HepG2 (cell line): ENCODE data around the gene LAG3. TPM values are rescaled to one million over a fixed set of nuclear protein-coding genes. Genes with fewer than 3 reads are reported as not detected.

Experiments
- ARID2 ChIP-seq: sonication (generic); formaldehyde crosslinking; IDR thresholded peaks from 2 replicates; pipeline ENCODE4 v1.8.1; 2022; ENCODE audit warnings: mild to moderate bottlenecking, missing genetic modification reagents, borderline replicate concordance
- ELF4 ChIP-seq: sonication (generic); formaldehyde crosslinking; IDR thresholded peaks from 2 replicates; pipeline ENCODE4 v1.5.0; 2020; ENCODE audit warnings: missing genetic modification reagents, mild to moderate bottlenecking, moderate library complexity, borderline replicate concordance
- ETV6 ChIP-seq: sonication (generic); formaldehyde crosslinking; conservative IDR thresholded peaks from 2 replicates; pipeline ENCODE4 v1.4.0; 2020; ENCODE audit warnings: missing genetic modification reagents
- FLYWCH1 ChIP-seq: sonication (generic); formaldehyde crosslinking; IDR thresholded peaks from 2 replicates; pipeline ENCODE4 v1.8.1; 2023; ENCODE audit warnings: mild to moderate bottlenecking, missing genetic modification reagents
- GABPA ChIP-seq, 2 experiments: IDR thresholded peaks; 2 replicates each; pipeline ENCODE4 v1.6.1; 2011 to 2016; ENCODE audit warnings: low read depth in 2 of 2, low read length in 1 of 2, missing biosample characterization in 1 of 2, missing genetic modification characterization in 1 of 2
- KMT2B ChIP-seq: IDR thresholded peaks from 2 replicates; pipeline ENCODE4 v1.6.1; 2016; ENCODE audit warnings: missing genetic modification reagents, missing compliant biosample characterization
- MAFG ChIP-seq: sonication (generic); formaldehyde crosslinking; IDR thresholded peaks from 2 replicates; pipeline ENCODE4 v1.5.1; 2020; ENCODE audit warnings: mild to moderate bottlenecking, missing genetic modification reagents
- MTF2 ChIP-seq: sonication (generic); formaldehyde crosslinking; IDR thresholded peaks from 2 replicates; pipeline ENCODE4 v1.5.0; 2020; ENCODE audit warnings: missing genetic modification reagents, borderline replicate concordance
- NFYC ChIP-seq: IDR thresholded peaks from 2 replicates; pipeline ENCODE4 v1.6.1; 2016; ENCODE audit warnings: missing genetic modification reagents, missing compliant biosample characterization
- PRMT3 ChIP-seq: sonication (generic); formaldehyde crosslinking; IDR thresholded peaks from 2 replicates; pipeline ENCODE4 v1.8.1; 2022; ENCODE audit warnings: low read depth, mild to moderate bottlenecking, moderate library complexity, missing genetic modification reagents, borderline replicate concordance
- THAP11 ChIP-seq: IDR thresholded peaks from 2 replicates; pipeline ENCODE4 v1.6.1; 2016; ENCODE audit warnings: missing biosample characterization, missing genetic modification reagents
- TOE1 ChIP-seq: sonication (generic); formaldehyde crosslinking; IDR thresholded peaks from 2 replicates; pipeline ENCODE4 v1.4.0; 2020; ENCODE audit warnings: mild to moderate bottlenecking, missing genetic modification reagents
- ZFP91 ChIP-seq: sonication (generic); formaldehyde crosslinking; IDR thresholded peaks from 2 replicates; pipeline ENCODE4 v1.9.0; 2022; ENCODE audit warnings: missing genetic modification reagents, mild to moderate bottlenecking, borderline replicate concordance
- ZNF331 ChIP-seq: sonication (generic); formaldehyde crosslinking; IDR thresholded peaks from 2 replicates; pipeline ENCODE4 v1.4.0; 2020; ENCODE audit warnings: missing genetic modification reagents
- ZNF552 ChIP-seq: sonication (generic); formaldehyde crosslinking; IDR thresholded peaks from 2 replicates; pipeline ENCODE4 v1.9.0; 2022; ENCODE audit warnings: missing genetic modification reagents, mild to moderate bottlenecking, borderline replicate concordance
- ZNF557 ChIP-seq: sonication (generic); formaldehyde crosslinking; IDR thresholded peaks from 2 replicates; pipeline ENCODE4 v1.4.0; 2020; ENCODE audit warnings: missing genetic modification reagents
- ZNF629 ChIP-seq: sonication (generic); formaldehyde crosslinking; conservative IDR thresholded peaks from 2 replicates; pipeline ENCODE4 v1.5.0; 2020; ENCODE audit warnings: missing genetic modification reagents
- ZNF644 ChIP-seq: IDR thresholded peaks from 2 replicates; pipeline ENCODE4 v1.6.1; 2016; ENCODE audit warnings: low read depth
- ZNF660 ChIP-seq: sonication (generic); formaldehyde crosslinking; IDR thresholded peaks from 2 replicates; pipeline ENCODE4 v1.5.1; 2020; ENCODE audit warnings: mild to moderate bottlenecking, low read depth, missing genetic modification reagents, borderline replicate concordance
- ZNF7 ChIP-seq: IDR thresholded peaks from 2 replicates; pipeline ENCODE4 v1.6.1; 2016; ENCODE audit warnings: missing biosample characterization, missing genetic modification reagents
- ZNF737 ChIP-seq: sonication (generic); formaldehyde crosslinking; IDR thresholded peaks from 2 replicates; pipeline ENCODE4 v1.5.0; 2020; ENCODE audit warnings: missing genetic modification reagents, mild to moderate bottlenecking, borderline replicate concordance
- ZSCAN21 ChIP-seq: sonication (generic); formaldehyde crosslinking; IDR thresholded peaks from 2 replicates; pipeline ENCODE4 v1.8.0; 2022; ENCODE audit warnings: mild to moderate bottlenecking, missing genetic modification reagents, moderate library complexity, borderline replicate concordance
- polyA plus RNA-seq, 8 experiments: library from polyadenylated mRNA; depleted of rRNA in 3 of 8; stranded (reverse) in 7 of 8; unstranded in 1 of 8; fragments of >200 nt; fragmentation: Illumina TruSeq in 4 of 8; extraction: Trizol in 4 of 8; gene quantifications; 2 replicates each; pipeline versions ENCODE4 v1.2.1 to v1.2.3, GENCODE V29; 2011 to 2016; ENCODE audit warnings: low read depth in 4 of 8, missing spikeins in 1 of 8, mixed read lengths in 1 of 8; ENCODE audit not compliant: insufficient read depth in 1 of 8
- total RNA-seq, 5 experiments: library from RNA; depleted of rRNA; stranded (reverse); fragments of >200 nt; fragmentation: Illumina TruSeq; extraction: Trizol; gene quantifications; 2 replicates each; pipeline ENCODE4 v1.2.3, GENCODE V29; 2016; ENCODE audit warnings: low read depth in 1 of 5
- TF ChIP-seq, protein P1 (sequence below): sonication (generic); formaldehyde crosslinking; IDR thresholded peaks from 2 replicates; pipeline ENCODE4 v1.4.0; 2020; ENCODE audit warnings: mild to moderate bottlenecking, missing genetic modification reagents
- TF ChIP-seq, protein P2 (sequence below): sonication (generic); formaldehyde crosslinking; IDR thresholded peaks from 2 replicates; pipeline ENCODE4 v1.5.0; 2020; ENCODE audit warnings: missing genetic modification reagents
- TF ChIP-seq, protein P3 (sequence below): sonication (generic); formaldehyde crosslinking; IDR thresholded peaks from 2 replicates; pipeline ENCODE4 v1.4.0; 2020; ENCODE audit warnings: mild to moderate bottlenecking, missing genetic modification reagents

The LAG3 gene
- total and polyA plus RNA-seq, 2 of the 13 experiments (the other 11 are each of a cell fraction or from before 2014, with no cell fraction given), result 0.11 to 0.26 TPM

DNA sequence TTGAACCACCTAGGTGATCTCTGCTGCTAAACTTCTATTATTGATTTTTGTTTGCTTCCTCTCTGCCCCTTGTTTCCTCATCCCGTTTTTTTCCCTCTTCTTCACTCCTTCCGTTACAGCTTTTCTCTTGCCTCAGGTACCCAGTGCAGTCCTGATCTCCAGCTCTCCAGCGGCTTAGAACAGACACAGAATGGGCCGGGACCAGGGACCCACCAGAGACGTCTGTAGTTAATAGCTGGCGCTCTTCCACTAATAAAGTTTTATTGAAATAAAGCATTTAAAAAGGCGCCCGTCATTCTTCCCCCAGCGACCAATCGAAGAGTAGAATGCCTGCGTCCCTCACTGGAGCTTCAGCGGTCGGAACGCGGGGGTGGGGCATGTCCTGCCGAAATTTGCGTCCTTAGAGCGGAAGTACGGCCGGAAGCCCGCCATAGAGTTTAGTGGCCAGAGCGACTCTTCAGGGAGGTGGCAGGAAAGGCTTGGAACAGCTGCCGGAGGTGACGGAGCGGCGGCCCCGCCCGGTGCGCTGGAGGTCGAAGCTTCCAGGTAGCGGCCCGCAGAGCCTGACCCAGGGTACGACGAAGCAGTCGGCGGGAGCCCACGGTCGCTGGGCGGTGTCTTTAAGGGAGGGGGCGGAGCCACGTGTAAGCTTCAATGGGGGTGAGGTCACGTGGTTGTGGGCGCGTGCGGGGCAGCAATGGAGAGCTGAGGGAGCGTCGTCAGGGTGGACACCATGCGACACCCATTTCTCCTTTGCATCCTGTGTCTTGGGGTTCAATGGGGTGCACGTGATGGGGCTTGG, 48.5 kb upstream of the LAG3 start, which contains the start of gene COPS7A (continued):
- TF ChIP-seq ZFP91 (CRISPR knock-in tag) (peak; percentile 99), MAFG (no peak), ZNF7 (CRISPR knock-in tag) (no peak), ZNF737 (peak; percentile 41; the same call in 1 of the 2 replicates), THAP11 (CRISPR knock-in tag) (peak; percentile 96), FLYWCH1 (CRISPR knock-in tag) (0 out of 2 replicates have a peak, but pooled peaks have one; percentile 92), ETV6 (CRISPR knock-in tag) (peak; percentile 82), ZNF552 (CRISPR knock-in tag) (peak; percentile 93; the same call in 1 of the 2 replicates), NFYC (CRISPR knock-in tag) (peak; percentile 79), GABPA (IDR thresholded peaks at IDR 0.05; ENCODE audit: low read depth, low read length) (peak; percentile 94), GABPA (CRISPR knock-in tag; IDR thresholded peaks at IDR 0.05; ENCODE audit: low read depth) (peak; percentile 98), ZNF331 (CRISPR knock-in tag) (peak; percentile 35; the same call in 1 of the 2 replicates), ELF4 (CRISPR knock-in tag) (peak; percentile 91; the same call in 1 of the 2 replicates), ZSCAN21 (CRISPR knock-in tag) (peak; percentile 93; the same call in 1 of the 2 replicates), ZNF557 (peak; percentile 88; the same call in 1 of the 2 replicates), ARID2 (CRISPR knock-in tag) (no peak), KMT2B (CRISPR knock-in tag) (peak; percentile 90), ZNF660 (CRISPR knock-in tag) (no peak), MTF2 (CRISPR knock-in tag) (no peak), PRMT3 (CRISPR knock-in tag) (0 out of 2 replicates have a peak, but pooled peaks have one; percentile 57), TOE1 (0 out of 2 replicates have a peak, but pooled peaks have one; percentile 42), ZNF644 (peak; percentile 60; the same call in 1 of the 2 replicates), ZNF629 (CRISPR knock-in tag) (0 out of 2 replicates have a peak, but pooled peaks have one; percentile 25)
- TF ChIP-seq, protein P1, sequence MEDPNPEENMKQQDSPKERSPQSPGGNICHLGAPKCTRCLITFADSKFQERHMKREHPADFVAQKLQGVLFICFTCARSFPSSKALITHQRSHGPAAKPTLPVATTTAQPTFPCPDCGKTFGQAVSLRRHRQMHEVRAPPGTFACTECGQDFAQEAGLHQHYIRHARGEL (CRISPR knock-in tag), result peak; percentile 77
- TF ChIP-seq, protein P2, sequence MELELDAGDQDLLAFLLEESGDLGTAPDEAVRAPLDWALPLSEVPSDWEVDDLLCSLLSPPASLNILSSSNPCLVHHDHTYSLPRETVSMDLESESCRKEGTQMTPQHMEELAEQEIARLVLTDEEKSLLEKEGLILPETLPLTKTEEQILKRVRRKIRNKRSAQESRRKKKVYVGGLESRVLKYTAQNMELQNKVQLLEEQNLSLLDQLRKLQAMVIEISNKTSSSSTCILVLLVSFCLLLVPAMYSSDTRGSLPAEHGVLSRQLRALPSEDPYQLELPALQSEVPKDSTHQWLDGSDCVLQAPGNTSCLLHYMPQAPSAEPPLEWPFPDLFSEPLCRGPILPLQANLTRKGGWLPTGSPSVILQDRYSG (CRISPR knock-in tag), result no peak; the same call in 1 of the 2 replicates
- TF ChIP-seq, protein P3, sequence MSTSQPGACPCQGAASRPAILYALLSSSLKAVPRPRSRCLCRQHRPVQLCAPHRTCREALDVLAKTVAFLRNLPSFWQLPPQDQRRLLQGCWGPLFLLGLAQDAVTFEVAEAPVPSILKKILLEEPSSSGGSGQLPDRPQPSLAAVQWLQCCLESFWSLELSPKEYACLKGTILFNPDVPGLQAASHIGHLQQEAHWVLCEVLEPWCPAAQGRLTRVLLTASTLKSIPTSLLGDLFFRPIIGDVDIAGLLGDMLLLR (CRISPR knock-in tag), result peak; percentile 91
